Osteocyte (in vitro differentiated cells): ENCODE measurements around the gene CPEB2. TPM values are rescaled to one million over a fixed set of nuclear protein-coding genes. Genes with fewer than 3 reads are reported as not detected.
A peak's percentile ranks its signal among the peaks of the same experiment; 100 is the strongest.

Experiments
- DNase-seq: peaks from one replicate; pipeline ENCODE4 v3.0.0; 2021; ENCODE audit warnings: mixed read lengths; ENCODE audit not compliant: unreplicated experiment; ENCODE audit errors: extremely low spot score
- H3K27ac Mint-ChIP-seq: one replicate; pipeline ENCODE4 v1.8.0; 2021; ENCODE audit warnings: mild to moderate bottlenecking, mixed read lengths; ENCODE audit not compliant: unreplicated experiment
- H3K27me3 Mint-ChIP-seq: one replicate; pipeline ENCODE4 v1.8.0; 2021; ENCODE audit warnings: mixed read lengths; ENCODE audit not compliant: unreplicated experiment
- H3K36me3 Mint-ChIP-seq: one replicate; pipeline ENCODE4 v1.8.0; 2021; ENCODE audit warnings: mixed read lengths; ENCODE audit not compliant: unreplicated experiment
- H3K4me1 Mint-ChIP-seq: one replicate; pipeline ENCODE4 v1.8.0; 2021; ENCODE audit warnings: mixed read lengths; ENCODE audit not compliant: unreplicated experiment
- H3K4me3 Mint-ChIP-seq: one replicate; pipeline ENCODE4 v1.8.0; 2021; ENCODE audit warnings: mild to moderate bottlenecking, moderate library complexity, mixed read lengths; ENCODE audit not compliant: unreplicated experiment
- H3K9me3 Mint-ChIP-seq: one replicate; pipeline ENCODE4 v1.8.0; 2021; ENCODE audit warnings: mixed read lengths; ENCODE audit not compliant: unreplicated experiment
- CTCF ChIP-seq: fragments of 200-600 bp; sonication (generic); IDR thresholded peaks from 2 replicates; pipeline ENCODE4 v1.5.0; 2021; ENCODE audit warnings: antibody characterized with exemption, mild to moderate bottlenecking, moderate library complexity
- total RNA-seq: library from RNA; stranded (reverse); gene quantifications from 2 replicates; pipeline ENCODE4 v1.2.1, GENCODE V29; 2021

CPEB2 gene
- total RNA-seq, 1 donor from 2014 or later = 65.7 TPM

DNA sequence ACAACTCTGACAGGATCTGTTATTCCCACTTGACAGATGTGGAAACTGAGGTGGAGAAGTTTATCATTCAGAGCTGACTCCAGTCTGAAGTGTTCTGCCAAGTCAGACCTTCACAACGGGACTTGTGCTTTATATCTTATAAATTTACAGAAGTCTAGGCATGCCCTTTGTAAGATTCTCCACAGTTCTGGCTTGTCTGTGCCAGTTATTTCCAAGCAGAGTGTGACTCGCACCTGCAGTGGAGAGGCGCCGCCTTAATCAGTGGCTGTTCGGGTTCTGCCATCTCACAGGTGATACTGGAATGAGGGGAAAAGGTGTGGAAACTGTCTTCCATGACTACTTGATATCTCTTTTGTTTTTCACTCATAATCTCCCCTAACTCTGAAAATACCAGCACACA lies 63.2 kb downstream of the CPEB2 start:
- Mint-ChIP-seq H3K27me3 (no peaks in the 10 kb centered on the region), H3K4me3 (no peak overlapping the region), H3K27ac (no peak overlapping the region), H3K9me3 (no peaks in the 10 kb centered on the region), H3K4me1 (peaks cover 21% of the 10 kb centered on the region), H3K36me3 (peaks cover 41% of the 10 kb centered on the region)
- DNase-seq = no peak
- TF ChIP-seq CTCF = no peak

DNA sequence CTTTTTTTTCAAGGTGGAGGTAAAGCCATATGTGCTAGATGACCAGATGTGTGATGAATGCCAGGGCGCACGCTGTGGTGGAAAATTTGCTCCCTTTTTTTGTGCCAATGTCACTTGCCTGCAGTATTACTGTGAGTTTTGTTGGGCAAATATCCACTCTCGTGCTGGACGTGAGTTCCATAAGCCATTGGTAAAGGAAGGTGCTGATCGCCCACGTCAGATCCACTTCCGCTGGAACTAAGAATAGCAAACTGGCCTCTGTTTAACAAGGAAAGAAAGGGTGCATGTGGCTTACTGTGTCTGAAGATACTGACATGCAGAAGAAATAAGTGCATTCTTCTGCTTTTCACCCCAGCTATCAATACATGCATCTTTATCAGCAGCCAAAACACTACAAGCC lies 63.9 kb downstream of the CPEB2 start:
- Mint-ChIP-seq H3K27ac (no peak overlapping the region), H3K27me3 (no peaks in the 10 kb centered on the region), H3K4me1 (peaks cover 22% of the 10 kb centered on the region), H3K4me3 (no peak overlapping the region), H3K36me3 (peaks cover 46% of the 10 kb centered on the region), H3K9me3 (no peaks in the 10 kb centered on the region)
- no peak for DNase-seq
- TF ChIP-seq CTCF = no peak

DNA sequence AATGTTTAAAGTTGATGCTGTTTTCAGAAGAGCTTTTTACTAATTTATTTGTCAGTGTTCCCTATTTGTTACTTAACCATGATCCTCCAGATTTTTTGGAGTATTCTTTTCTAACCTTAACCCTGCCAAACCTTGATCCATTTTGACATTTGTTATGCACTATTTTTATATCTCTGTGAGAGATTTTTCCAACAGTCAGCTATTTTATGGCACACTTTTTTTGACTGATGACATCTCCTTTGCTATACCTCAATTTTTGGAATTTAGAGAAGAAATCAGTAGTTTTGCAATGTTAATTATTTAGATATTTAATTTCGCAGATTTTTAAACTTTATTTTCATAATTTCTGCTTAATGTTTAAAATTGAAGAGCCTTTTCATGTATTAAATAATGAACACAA lies 66.0 kb downstream of the CPEB2 start:
- Mint-ChIP-seq H3K27me3 (no peaks in the 10 kb centered on the region), H3K4me3 (no peak overlapping the region), H3K36me3 (peaks cover 55% of the 10 kb centered on the region), H3K4me1 (peaks cover 21% of the 10 kb centered on the region), H3K9me3 (peaks cover 4% of the 10 kb centered on the region), H3K27ac (peak overlapping the region; percentile 13)
- DNase-seq = no peak
- no peak for TF ChIP-seq CTCF

DNA sequence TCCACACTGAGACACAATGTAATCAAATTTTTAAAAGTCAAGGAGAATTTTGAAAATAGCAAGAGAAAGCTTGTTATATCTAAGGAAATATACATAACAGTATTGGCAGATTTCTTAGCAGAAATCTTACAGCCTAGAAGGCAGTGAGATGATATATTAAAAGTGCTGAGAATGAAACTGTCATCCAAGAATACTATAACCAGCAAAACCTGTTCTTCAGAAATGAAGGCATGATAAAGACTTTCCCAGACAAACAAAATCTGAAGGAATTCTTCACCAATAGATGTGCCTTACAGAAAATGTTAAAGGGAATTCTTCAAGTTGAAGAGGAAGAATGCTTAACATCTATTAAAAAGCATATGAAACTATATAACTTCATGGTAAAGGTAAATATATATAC lies 73.6 kb downstream of the CPEB2 start:
- Mint-ChIP-seq H3K4me1 (peaks cover 2% of the 10 kb centered on the region), H3K27ac (no peak overlapping the region)
- TF ChIP-seq CTCF = no peak

DNA sequence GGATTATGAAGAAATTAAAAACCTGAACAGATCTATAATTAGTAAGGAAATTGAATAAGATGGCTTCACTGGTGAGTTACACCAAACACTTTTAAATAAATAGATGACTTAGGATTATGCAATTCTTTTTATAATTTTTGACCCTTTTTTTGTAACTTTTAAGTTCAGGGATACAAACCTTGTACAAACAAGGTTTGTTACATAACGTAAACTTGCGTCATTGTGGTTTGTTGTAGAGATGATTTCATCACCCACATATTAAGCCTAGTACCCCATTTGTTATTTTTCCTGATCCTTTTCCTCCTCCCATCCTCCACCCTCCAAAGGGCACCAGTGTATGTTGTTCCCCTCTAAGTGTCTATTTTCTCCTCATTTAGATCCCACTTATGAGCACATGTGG lies 75.7 kb downstream of the CPEB2 start:
- no peak for TF ChIP-seq CTCF
- Mint-ChIP-seq H3K27ac (no peak overlapping the region), H3K4me1 (no peaks in the 10 kb centered on the region), H3K9me3 (peaks cover 24% of the 10 kb centered on the region), H3K36me3 (peaks cover 6% of the 10 kb centered on the region), H3K4me3 (no peak overlapping the region), H3K27me3 (peaks cover 15% of the 10 kb centered on the region)
- no peak for DNase-seq

More for the DNA sequence above, 73.6 kb downstream of the CPEB2 start:
- peaks cover 23% of the 10 kb centered on the region for H3K36me3 Mint-ChIP-seq
- peaks cover 27% of the 10 kb centered on the region for H3K9me3 Mint-ChIP-seq
- no peak overlapping the region for H3K4me3 Mint-ChIP-seq
- peaks cover 10% of the 10 kb centered on the region for H3K27me3 Mint-ChIP-seq
- no peak for DNase-seq
